HG03432 (cell line): Measurements from ENCODE around the gene NUP62.

Source experiments
- ATAC-seq: cut with Tn5 transposase; IDR thresholded peaks from one replicate; pipeline ENCODE4 v1.9.1; 2021; ENCODE audit warnings: mild to moderate bottlenecking, moderate library complexity; ENCODE audit not compliant: unreplicated experiment

Gene NUP62

DNA sequence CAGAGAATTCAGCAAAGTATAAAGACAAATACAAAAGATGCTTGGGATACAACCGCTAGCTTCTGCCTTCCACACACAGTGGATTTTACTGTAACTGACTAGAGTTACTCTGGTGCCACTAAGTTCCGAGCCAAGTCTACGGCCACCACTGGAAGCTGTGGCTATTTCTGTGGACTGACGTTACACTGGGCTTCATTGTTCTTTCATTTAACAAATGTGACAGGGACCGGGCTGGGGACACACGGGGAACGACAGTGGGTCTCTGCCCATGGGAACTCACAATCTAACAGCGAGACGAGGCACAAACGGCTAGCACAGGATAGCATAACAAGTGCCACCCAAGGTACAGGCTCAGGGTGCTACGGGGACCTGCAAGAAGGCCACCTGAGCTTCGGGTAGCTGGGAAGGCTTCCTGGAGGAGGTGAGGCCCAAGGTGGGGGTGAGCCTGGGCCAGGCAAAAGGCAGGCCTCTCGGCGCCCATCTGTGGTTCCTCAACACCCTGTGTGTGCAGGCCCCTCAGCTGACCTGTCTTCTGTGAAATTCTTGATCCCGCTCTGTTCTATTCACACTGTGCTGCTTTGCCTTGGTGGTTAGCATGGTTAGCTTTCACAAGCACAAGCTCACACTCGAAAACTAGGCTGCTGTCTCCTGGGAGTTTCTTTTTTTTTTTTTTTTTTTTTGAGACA lies 22.3 kb downstream of the NUP62 start:
- no peak for ATAC-seq

DNA sequence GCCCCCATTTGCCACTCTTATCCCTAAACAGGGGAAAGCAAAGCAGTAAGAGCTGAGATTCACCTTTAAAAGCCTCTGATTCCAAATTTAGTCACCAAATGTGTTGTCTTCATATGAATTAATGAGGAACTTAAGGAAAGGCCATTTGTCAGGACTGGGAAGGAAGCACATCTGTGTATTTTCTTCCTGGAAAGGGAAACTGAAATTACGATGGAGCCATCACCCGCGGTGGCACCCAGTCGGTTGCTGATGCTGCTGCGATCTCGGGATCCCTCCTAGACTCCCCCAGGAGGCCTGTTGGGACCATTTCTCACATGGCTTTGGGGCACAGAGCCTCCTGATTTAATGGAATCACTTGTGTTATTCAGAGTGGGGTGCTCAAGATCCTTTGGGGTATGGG lies 25.2 kb downstream of the NUP62 start:
- ATAC-seq: no peak

DNA sequence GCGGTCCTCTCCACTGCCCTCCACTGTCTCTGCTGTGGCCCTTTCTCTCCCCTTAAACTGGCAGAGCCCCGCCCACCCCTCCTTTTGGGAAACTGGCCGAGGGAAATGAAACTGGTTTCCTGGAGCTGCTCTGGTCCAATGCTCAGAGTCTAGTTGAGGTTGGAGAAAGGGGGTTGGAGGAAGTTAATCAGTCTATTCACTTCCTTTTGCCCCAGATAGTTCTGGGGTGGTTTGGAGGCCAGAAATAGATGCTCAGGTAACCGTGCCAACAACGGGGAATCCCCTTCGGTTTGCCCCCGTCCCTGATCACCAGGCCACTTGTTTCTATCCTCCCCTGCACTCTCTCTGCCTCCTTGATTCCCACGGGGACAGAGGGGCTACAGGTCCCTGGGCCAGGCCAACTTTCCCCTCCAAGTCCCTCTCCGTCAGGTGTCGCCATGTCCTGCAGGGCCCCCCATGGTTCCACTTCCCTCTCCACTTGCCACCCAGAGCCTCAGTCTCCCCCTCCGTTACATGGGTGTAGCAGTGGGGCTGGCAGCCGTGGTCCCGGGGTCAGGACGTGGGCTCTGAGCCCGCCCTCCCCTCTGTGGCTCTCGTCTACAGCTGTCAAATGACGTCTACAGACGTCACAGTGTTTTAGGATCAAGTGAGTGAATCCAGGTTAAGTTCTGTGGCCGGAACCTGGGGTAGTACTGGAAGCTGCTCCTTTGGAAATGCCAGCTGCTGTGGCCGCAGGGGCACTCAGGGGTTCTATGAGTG lies 32.3 kb downstream of the NUP62 start, which contains the start of gene IL4I1:
Gene IL4I1, minus strand, starts transcription at position 25 of the 759 bp plus-strand sequence. CDS start 727 bp downstream, outside the sequence.
- ATAC-seq: peak; percentile 52

- ATAC-seq: no peak
Measured at GRCh38 chr19:49895566-49896297, 33.6 kb downstream of the NUP62 start.

GRCh38 chr19:49894879-49895565 lies 34.3 kb downstream of the NUP62 start:
- ATAC-seq: no peak

DNA sequence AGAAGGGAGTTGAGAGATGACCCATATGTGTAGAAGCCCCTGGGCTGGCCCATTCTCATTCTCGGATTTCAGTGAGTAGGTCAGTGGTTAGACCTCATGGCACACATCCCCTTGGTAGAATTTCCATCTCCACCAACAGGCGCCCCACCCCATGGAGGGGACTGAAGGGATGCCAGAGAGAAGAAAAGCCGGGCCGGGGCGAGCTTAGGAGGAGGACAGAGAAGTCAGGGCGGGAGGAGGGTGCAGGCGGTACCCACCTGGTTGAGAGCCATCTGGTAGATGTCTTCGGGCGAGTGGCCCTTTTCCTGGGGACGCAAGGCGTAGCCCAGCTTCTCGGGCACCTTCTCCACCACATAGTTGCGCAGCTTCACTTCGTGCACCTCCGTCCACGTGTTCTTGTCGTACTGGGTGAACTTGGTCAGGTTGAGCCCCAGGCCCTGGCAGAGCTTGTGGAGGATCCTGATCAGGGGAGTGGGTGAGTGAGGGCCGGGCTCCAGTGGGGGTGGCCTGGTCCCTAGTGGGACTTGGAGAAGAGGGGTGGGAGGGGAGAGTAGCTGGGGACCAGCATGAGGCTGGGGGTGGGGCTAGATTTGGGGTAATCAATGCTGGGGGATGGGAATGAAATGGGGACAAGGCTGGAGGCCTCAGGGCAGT lies 35.2 kb downstream of the NUP62 start:
- no peak for ATAC-seq

DNA sequence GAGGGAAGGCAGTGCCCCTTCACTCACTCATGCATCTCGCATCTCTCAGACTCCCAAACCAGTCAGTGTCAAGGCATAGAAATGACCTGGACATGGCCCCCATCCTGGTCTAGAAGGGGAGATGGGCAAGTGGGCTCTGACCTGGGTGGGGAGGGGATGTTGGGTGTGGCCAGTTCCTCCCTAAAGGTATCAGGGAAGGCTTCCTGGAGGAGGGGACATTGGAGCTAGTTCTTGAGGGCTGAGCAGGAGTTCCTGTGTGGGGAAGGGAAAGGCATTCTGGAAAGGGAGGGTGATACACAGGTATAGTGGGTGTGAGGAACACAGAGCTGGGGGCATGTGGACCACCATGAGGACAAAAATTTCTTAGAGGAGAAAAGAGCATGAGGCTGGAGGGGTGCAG lies 36.6 kb downstream of the NUP62 start:
- no peak for ATAC-seq

DNA sequence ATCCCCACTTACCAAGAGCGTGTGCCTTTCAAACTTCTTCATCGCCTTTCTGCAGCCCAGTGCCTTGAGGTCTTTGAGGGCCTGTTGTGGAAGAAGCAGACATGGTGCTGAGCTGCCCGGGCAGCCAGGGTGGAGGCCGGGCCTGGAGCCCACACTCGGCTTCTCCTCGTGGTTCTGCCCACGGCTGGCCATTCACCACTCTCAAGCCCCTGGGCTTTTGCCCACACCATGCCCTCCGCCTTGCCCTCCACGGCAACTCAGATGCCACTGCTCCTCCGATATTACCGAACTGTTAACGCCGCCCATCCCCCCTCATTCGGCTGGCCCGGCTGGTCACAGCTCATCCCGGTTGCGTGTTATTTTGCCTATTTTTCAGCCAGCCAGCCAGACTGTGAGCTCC lies 37.9 kb downstream of the NUP62 start:
- no peak for ATAC-seq

DNA sequence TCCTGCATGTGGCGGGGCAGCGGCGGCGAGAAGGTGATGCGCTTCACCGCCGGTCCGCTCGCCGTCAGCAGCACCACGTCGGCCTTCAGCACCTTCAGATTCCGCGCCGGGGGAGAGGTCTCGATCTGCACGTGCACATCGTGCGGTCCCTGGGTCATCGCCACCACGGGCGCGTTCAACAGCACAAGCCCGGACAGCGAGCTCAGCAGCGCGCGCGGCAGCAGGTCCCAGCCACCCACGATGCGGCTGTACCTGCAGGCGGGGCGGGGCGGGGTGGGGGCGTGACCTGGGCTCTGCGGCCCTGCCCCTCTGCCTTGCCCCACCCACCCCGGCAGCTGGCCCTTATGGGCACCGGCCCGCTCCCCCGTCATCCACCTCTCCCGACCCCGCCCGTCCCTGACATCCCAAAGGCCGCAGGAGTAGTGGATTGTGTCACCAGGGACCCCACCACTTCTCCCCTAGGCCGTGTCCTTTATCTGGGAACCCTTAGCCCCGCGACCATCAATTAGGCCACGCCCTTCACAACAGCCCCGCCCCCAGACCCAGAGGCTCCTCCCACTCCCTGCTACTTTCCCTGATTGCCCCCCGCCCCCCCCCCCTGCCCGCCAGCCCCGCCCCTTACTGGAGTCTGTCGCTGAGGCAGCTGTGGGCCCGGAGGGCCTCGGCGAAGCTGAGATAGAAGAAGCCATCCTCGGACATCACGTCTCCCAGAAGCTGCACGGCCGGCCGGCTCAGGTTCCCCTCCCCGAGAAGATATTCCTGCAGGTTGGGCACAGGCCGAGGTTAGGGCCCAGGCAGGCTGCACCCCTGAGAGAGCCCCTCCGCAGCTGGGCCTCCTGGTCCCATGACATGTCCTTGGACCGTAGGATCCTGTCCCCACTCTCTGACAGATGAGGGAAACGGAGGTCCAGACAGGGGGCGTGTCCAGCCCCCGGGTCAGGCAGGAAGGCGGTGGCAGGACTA lies 38.7 kb downstream of the NUP62 start:
- no peak for ATAC-seq

DNA sequence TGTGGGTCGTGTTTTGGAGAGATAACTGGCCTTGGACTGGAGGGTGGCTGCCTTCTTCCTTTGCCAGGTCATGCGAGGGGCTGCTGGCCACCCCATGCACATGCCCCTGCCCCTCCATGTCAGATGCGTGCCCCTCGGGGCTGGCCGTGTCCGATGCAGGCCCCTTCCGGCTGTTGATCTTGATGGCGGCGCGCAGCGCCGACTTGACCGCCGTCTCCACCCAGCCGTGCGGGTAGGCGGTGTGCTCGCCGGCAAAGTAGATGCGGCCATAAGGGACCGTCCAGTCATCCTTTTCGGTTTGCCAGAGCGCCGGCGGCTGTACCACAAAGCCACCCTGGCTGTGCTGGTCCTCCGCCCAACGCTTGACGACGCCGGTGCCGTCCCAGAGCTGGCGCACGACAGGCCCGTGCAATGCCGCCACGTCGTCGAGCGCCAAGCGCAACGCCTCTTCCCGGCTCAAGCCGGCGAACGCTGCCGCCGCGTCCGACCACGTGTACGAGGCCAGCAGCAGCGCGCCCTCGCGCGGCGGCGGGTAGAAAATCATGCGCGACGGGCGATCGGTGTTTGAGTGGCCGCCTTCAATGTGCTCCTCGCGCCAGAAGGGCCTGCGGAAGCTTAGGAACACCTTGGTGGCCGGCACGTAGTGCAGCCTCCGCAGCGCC lies 39.5 kb downstream of the NUP62 start:
- ATAC-seq: no peak

DNA sequence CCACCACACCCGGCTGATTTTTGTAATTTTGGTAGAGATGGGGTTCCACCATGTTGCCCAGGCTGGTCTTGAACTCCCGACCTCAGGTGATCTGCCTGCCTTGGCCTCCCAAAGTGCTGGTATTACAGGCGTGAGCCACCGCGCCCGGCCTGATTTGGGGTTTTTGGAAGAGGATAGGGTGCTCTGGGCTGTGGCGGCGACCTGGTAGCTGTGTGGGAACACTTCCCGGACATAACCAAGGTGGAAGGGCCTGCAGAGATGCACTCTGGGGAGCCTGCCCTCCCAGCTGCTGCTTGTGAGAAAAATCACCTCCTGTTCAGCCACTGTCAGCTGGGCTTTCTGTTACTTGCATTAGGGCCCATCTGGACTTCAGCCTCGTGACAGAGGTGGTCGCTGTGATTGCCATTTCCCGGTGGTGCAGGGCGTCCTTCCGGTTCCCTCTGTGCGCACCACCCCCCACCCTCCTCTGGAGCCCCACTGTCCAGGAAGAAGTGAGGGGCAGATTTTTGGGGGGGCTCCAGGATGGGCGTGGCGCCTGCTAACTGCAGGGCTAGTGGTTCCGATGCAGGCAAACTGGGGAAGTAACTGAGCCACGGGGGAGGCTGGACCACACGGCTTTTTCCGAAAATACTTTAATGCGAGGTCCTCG lies 40.1 kb downstream of the NUP62 start:
- no peak for ATAC-seq

GRCh38 chr19:49888510-49888824 lies 40.8 kb downstream of the NUP62 start:
- no peak for ATAC-seq

GRCh38 chr19:49887665-49888509 lies 41.4 kb downstream of the NUP62 start:
- ATAC-seq: no peak

DNA sequence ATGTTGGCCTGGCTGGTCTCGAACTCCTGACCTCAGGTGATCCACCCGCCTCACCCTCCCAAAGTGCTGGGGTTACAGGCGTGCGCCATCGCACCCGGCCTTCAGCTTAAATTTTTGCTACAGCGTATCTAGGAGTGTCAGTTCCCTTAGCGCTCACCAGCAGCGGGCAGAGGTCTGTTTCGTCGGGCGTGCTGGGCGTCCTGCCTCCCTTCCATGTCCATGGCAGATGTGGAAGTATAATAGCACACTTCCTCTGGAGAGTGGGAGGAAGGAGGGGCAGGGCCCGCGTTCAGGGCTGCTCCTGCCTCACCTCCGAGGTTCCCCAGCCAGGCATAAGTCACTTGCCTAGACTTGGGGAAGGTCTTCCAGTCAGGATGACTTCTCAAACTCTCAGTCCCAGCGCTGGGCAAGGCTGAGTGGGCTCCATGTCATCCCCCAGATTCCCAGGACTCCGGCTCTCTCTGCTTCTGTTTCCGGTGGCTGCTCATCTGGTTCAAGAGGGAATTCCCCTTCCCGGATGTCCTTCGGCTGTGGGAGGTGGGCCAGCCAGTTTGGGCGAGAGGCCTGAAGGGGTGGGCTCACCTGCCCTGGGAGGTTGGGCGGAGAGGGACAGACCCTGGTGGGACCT lies 42.2 kb downstream of the NUP62 start:
- no peak for ATAC-seq

GRCh38 chr19:49884760-49885159 lies 44.5 kb downstream of the NUP62 start:
- no peak for ATAC-seq

DNA sequence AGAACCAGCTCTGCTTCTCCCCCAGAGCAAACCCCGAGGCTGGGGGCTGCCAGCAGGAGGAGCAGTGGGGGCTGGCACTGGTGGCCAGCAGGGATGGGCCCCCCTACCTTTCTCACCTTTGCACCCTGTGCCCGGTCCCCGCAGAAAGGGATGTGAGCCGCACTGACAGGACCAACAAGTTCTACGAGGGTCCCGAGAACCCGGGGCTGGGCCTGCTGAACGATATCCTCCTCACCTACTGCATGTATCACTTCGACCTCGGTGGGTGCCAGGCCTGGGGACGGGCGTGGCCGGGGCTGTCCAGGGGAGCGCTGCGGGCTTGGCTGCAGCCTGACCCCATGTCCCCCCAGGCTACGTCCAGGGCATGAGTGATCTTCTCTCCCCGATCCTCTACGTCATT lies 45.2 kb downstream of the NUP62 start:
- no peak for ATAC-seq

DNA sequence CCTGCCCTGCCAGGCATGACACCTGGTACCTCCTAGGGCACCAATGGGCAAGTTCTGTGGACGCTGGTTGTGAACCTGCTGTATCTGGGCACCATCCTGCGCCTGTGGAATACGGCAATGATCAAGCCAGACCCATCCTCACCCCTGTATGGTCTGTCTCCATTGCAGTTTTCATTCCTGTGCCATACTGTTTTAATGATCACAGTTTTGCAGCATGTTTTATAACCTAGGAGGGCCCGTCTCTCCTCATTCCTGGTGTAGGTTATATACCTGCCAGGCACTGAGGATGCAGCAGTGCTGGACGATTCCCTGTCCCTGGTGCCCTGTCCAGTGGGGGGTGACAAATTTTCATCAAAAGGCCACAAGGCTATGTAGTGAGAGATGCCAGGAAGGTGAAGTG lies 46.2 kb downstream of the NUP62 start:
- no peak for ATAC-seq
